Endothelial cell (in vitro differentiated cells): Measurements from ENCODE around the gene TIMM23. TPM values are rescaled to one million over a fixed set of nuclear protein-coding genes. Genes with fewer than 3 reads are reported as not detected.

ENCODE experiments used
- DNase-seq: peaks from one replicate; pipeline ENCODE4 v3.0.0; 2021; ENCODE audit warnings: low spot score
- H3K27ac Mint-ChIP-seq: one replicate; pipeline ENCODE4 v1.8.0; 2021; ENCODE audit warnings: mixed read lengths, inconsistent platforms; ENCODE audit not compliant: unreplicated experiment
- H3K27me3 Mint-ChIP-seq: one replicate; pipeline ENCODE4 v1.8.0; 2021; ENCODE audit warnings: mild to moderate bottlenecking, moderate library complexity, mixed read lengths, inconsistent platforms; ENCODE audit not compliant: unreplicated experiment
- H3K36me3 Mint-ChIP-seq: one replicate; pipeline ENCODE4 v1.8.0; 2021; ENCODE audit warnings: mild to moderate bottlenecking, low read depth, mixed read lengths, inconsistent platforms; ENCODE audit not compliant: unreplicated experiment
- H3K4me1 Mint-ChIP-seq: one replicate; pipeline ENCODE4 v1.8.0; 2021; ENCODE audit warnings: mild to moderate bottlenecking, mixed read lengths, inconsistent platforms; ENCODE audit not compliant: unreplicated experiment
- H3K4me3 Mint-ChIP-seq: one replicate; pipeline ENCODE4 v1.8.0; 2021; ENCODE audit warnings: mild to moderate bottlenecking, mixed read lengths, inconsistent platforms; ENCODE audit not compliant: unreplicated experiment
- H3K9me3 Mint-ChIP-seq: one replicate; pipeline ENCODE4 v1.8.0; 2021; ENCODE audit warnings: mixed read lengths, inconsistent platforms; ENCODE audit not compliant: unreplicated experiment
- CTCF ChIP-seq: fragments of 200-600 bp; sonication (generic); IDR thresholded peaks from one replicate; pipeline ENCODE4 v1.5.0; 2021; ENCODE audit warnings: antibody characterized with exemption; ENCODE audit not compliant: unreplicated experiment
- total RNA-seq: library from RNA; stranded (reverse); fragmentation: NEBNext Ultra II Directional; extraction: Animal tissue kit (Norgen Biotek cat#: 25700); gene quantifications from one replicate; pipeline ENCODE4 v1.2.1, GENCODE V29; 2021; ENCODE audit not compliant: unreplicated experiment

TIMM23 gene
- total RNA-seq, 1 donor from 2014 or later, result 57.9 TPM

GRCh38 chr10:46052791-46053375, 80.6 kb downstream of the TIMM23 start:
- H3K36me3 Mint-ChIP-seq, result no peaks in the 10 kb centered on the region
- DNase-seq, result no peak
- H3K4me1 Mint-ChIP-seq, result peaks cover 42% of the 10 kb centered on the region
- H3K27me3 Mint-ChIP-seq, result peaks cover 7% of the 10 kb centered on the region
- H3K27ac Mint-ChIP-seq, result peak overlapping the region; percentile 57
- no peak for TF ChIP-seq CTCF
- H3K9me3 Mint-ChIP-seq, result no peaks in the 10 kb centered on the region
- H3K4me3 Mint-ChIP-seq, result no peak overlapping the region

Other genes with a start within 250 kb of the TIMM23 start
- gene WASHC2C, start 245.2 kb upstream of the TIMM23 start, total RNA-seq, result 95.2 TPM
- gene AGAP4, start 125.0 kb upstream of the TIMM23 start, total RNA-seq, result 30.4 TPM
- 191 TPM for gene NCOA4, start 58.1 kb downstream of the TIMM23 start, total RNA-seq
- gene MSMB, start 73.8 kb downstream of the TIMM23 start, total RNA-seq, result not detected